Measurements from ENCODE around the gene ARSA. TPM values are rescaled to one million over a fixed set of nuclear protein-coding genes. Genes with fewer than 3 reads are reported as not detected.

The ARSA gene
- total and polyA plus RNA-seq, 2 of the 13 experiments (the other 11 are each of a cell fraction or from before 2014, with no cell fraction given): 9.0 to 11.5 TPM

- TF ChIP-seq TEF (CRISPR knock-in tag; IDR thresholded peaks at IDR 0.05) (no peak), SP5 (CRISPR knock-in tag; IDR thresholded peaks at IDR 0.05; ENCODE audit: borderline replicate concordance, low read depth) (no peak), ZNF280D (CRISPR knock-in tag; IDR thresholded peaks at IDR 0.05) (no peak), LRRFIP1 (CRISPR knock-in tag; conservative IDR thresholded peaks at IDR 0.05) (no peak), NFKB2 (CRISPR knock-in tag; IDR thresholded peaks at IDR 0.05; ENCODE audit: borderline replicate concordance) (no peak), MLLT10 (CRISPR knock-in tag; IDR thresholded peaks at IDR 0.05) (no peak), ZMYM3 (CRISPR knock-in tag; IDR thresholded peaks at IDR 0.05) (no peak), ZNF451 (CRISPR knock-in tag; IDR thresholded peaks at IDR 0.05) (no peak)
Measured at GRCh38 chr22:50675553-50676179, 47.7 kb upstream of the ARSA start (continued).

Measured in HepG2 (cell line).